ENCODE measurements around the gene TRIO. TPM values are rescaled to one million over a fixed set of nuclear protein-coding genes. Genes with fewer than 3 reads are reported as not detected.

TRIO gene
- total RNA-seq, 1 experiment from 2014 or later = 88.8 TPM

DNA sequence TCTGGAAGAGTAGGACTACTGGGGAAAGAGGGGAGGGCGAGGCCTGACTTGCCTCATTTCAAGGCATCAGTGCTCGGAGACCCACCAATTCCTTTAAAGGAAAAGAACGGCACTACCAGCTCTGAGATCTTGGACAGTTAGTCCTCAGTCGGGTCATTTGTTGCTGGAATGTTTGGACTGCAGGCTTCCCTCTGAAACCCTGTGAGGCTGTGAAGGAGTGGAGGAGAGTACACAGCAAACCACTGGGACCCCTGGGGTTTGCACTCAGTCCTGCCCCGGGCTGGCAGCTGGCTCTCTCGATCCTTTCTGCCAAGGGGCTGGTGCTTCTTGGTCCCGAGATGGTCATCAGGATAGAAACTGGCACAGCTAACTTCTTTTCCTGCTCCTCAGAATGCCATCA, 194.5 kb downstream of the TRIO start:
- Mint-ChIP-seq H3K36me3 (peaks cover 25% of the 10 kb centered on the region), H3K4me1 (peaks cover 42% of the 10 kb centered on the region), H3K4me3 (no peak overlapping the region), H3K27ac (no peak overlapping the region), H3K27me3 (ENCODE audit: low read depth) (no peaks in the 10 kb centered on the region), H3K9me3 (no peaks in the 10 kb centered on the region)
- ChIA-PET POLR2A (no interaction called here), CTCF (interaction anchor here (0.6 to 3.8 kb wide), 4 partner anchors 12 to 34 kb away, joined by 3 to 13 read pairs (median 3); no protein-coding TSS in a partner anchor)
- DNase-seq (ENCODE audit: low spot score) (no peak), ATAC-seq (no peak)
- TF ChIP-seq SMAD3 (CRISPR knock-in tag; IDR thresholded peaks at IDR 0.05; ENCODE audit: borderline replicate concordance) (no peak), NFYB (CRISPR knock-in tag; conservative IDR thresholded peaks at IDR 0.05; ENCODE audit: low read depth) (no peak), USF2 (CRISPR knock-in tag; IDR thresholded peaks at IDR 0.05) (no peak), MYBL2 (CRISPR knock-in tag; IDR thresholded peaks at IDR 0.05) (no peak), ETV6 (CRISPR knock-in tag; IDR thresholded peaks at IDR 0.05) (no peak), STAT6 (CRISPR knock-in tag; conservative IDR thresholded peaks at IDR 0.05; ENCODE audit: low read depth) (no peak), HMGA2 (CRISPR knock-in tag; IDR thresholded peaks at IDR 0.05) (no peak)

DNA sequence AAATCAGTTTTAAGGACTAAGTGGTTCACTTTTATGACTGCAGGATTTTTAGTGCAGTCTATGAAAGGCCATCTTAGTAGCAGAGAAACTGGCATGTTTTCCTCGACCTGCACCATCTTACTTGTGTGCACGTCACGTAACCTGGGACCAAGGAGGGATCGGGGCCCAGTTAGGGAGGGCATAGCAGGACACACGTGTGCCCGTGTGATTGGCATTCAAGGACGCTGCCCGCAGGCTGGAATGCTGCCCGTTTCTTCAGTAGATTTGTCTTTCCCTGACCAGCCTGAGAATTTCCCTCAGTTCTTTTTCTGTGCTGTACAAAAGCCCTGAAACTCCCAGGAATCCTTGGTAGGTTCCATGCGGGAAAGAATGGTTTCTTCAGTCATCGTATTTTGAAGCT, 196.3 kb downstream of the TRIO start:
- POLR2A ChIA-PET = no interaction called here
- no peak for DNase-seq (ENCODE audit: low spot score)
- peaks cover 45% of the 10 kb centered on the region for H3K4me1 Mint-ChIP-seq
- no peaks in the 10 kb centered on the region for H3K27me3 Mint-ChIP-seq (ENCODE audit: low read depth)
- peaks cover 25% of the 10 kb centered on the region for H3K36me3 Mint-ChIP-seq
- ATAC-seq = no peak
- H3K4me3 Mint-ChIP-seq = no peak overlapping the region
- peak overlapping the region; percentile 60; the same call in 1 of the 2 replicates for H3K27ac Mint-ChIP-seq
- no peaks in the 10 kb centered on the region for H3K9me3 Mint-ChIP-seq
- CTCF ChIA-PET = interaction anchor here (1.8 kb wide), 1 partner anchor 12 kb away, joined by 8 read pairs; no protein-coding TSS in a partner anchor
- no peak for TF ChIP-seq ZNF396 (CRISPR knock-in tag; IDR thresholded peaks at IDR 0.05; ENCODE audit: borderline replicate concordance)
- TF ChIP-seq ZNF317 (CRISPR knock-in tag; IDR thresholded peaks at IDR 0.05; ENCODE audit: borderline replicate concordance, low read depth) = no peak
- TF ChIP-seq, protein P1, sequence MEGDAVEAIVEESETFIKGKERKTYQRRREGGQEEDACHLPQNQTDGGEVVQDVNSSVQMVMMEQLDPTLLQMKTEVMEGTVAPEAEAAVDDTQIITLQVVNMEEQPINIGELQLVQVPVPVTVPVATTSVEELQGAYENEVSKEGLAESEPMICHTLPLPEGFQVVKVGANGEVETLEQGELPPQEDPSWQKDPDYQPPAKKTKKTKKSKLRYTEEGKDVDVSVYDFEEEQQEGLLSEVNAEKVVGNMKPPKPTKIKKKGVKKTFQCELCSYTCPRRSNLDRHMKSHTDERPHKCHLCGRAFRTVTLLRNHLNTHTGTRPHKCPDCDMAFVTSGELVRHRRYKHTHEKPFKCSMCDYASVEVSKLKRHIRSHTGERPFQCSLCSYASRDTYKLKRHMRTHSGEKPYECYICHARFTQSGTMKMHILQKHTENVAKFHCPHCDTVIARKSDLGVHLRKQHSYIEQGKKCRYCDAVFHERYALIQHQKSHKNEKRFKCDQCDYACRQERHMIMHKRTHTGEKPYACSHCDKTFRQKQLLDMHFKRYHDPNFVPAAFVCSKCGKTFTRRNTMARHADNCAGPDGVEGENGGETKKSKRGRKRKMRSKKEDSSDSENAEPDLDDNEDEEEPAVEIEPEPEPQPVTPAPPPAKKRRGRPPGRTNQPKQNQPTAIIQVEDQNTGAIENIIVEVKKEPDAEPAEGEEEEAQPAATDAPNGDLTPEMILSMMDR (IDR thresholded peaks at IDR 0.05) = no peak
- no peak for TF ChIP-seq IRF1 (CRISPR knock-in tag; IDR thresholded peaks at IDR 0.05)
- no peak for TF ChIP-seq ZSCAN18 (CRISPR knock-in tag; IDR thresholded peaks at IDR 0.05)
- TF ChIP-seq, protein P2, sequence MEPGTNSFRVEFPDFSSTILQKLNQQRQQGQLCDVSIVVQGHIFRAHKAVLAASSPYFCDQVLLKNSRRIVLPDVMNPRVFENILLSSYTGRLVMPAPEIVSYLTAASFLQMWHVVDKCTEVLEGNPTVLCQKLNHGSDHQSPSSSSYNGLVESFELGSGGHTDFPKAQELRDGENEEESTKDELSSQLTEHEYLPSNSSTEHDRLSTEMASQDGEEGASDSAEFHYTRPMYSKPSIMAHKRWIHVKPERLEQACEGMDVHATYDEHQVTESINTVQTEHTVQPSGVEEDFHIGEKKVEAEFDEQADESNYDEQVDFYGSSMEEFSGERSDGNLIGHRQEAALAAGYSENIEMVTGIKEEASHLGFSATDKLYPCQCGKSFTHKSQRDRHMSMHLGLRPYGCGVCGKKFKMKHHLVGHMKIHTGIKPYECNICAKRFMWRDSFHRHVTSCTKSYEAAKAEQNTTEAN (CRISPR knock-in tag; IDR thresholded peaks at IDR 0.05) = no peak
- no peak for TF ChIP-seq NR3C1 (CRISPR knock-in tag; conservative IDR thresholded peaks at IDR 0.05; ENCODE audit: low read depth)
- no peak for TF ChIP-seq MYBL2 (CRISPR knock-in tag; IDR thresholded peaks at IDR 0.05)
- TF ChIP-seq NFATC4 (CRISPR knock-in tag; IDR thresholded peaks at IDR 0.05) = no peak
- no peak for TF ChIP-seq OVOL2 (CRISPR knock-in tag; IDR thresholded peaks at IDR 0.05; ENCODE audit: borderline replicate concordance)
- TF ChIP-seq E2F5 (CRISPR knock-in tag; IDR thresholded peaks at IDR 0.05) = no peak
- no peak for TF ChIP-seq ZNF423 (CRISPR knock-in tag; IDR thresholded peaks at IDR 0.05)
- TF ChIP-seq, protein P3, sequence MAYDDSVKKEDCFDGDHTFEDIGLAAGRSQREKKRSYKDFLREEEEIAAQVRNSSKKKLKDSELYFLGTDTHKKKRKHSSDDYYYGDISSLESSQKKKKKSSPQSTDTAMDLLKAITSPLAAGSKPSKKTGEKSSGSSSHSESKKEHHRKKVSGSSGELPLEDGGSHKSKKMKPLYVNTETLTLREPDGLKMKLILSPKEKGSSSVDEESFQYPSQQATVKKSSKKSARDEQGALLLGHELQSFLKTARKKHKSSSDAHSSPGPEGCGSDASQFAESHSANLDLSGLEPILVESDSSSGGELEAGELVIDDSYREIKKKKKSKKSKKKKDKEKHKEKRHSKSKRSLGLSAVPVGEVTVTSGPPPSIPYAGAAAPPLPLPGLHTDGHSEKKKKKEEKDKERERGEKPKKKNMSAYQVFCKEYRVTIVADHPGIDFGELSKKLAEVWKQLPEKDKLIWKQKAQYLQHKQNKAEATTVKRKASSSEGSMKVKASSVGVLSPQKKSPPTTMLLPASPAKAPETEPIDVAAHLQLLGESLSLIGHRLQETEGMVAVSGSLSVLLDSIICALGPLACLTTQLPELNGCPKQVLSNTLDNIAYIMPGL (CRISPR knock-in tag; IDR thresholded peaks at IDR 0.05) = no peak
- TF ChIP-seq CREM (CRISPR knock-in tag; IDR thresholded peaks at IDR 0.05) = no peak
- TF ChIP-seq MLX (CRISPR knock-in tag; IDR thresholded peaks at IDR 0.05) = no peak
